Iris pigment epithelial cell (primary cell): ENCODE measurements around the gene CUEDC2.

Experiments
- DNase-seq: peaks from one replicate; pipeline ENCODE4 v3.0.0-alpha.2; 2011; ENCODE audit warnings: low read depth

The CUEDC2 gene

GRCh38 chr10:102409604-102410428 lies 22.6 kb downstream of the CUEDC2 start:
- DNase-seq, result peak; percentile 20

GRCh38 chr10:102408728-102409603 lies 23.4 kb downstream of the CUEDC2 start:
- peak; percentile 45 for DNase-seq

GRCh38 chr10:102408131-102408727 lies 24.1 kb downstream of the CUEDC2 start:
- no peak for DNase-seq

GRCh38 chr10:102407425-102408130 lies 24.8 kb downstream of the CUEDC2 start:
- no peak for DNase-seq

- no peak for DNase-seq
Measured at GRCh38 chr10:102406815-102407214, 25.6 kb downstream of the CUEDC2 start.

- no peak for DNase-seq
Measured at GRCh38 chr10:102405632-102406031, 26.7 kb downstream of the CUEDC2 start.

- no peak for DNase-seq
Measured at GRCh38 chr10:102405108-102405571, 27.2 kb downstream of the CUEDC2 start.

GRCh38 chr10:102404361-102405107 lies 27.8 kb downstream of the CUEDC2 start:
- no peak for DNase-seq

GRCh38 chr10:102403115-102403514 lies 29.3 kb downstream of the CUEDC2 start:
- no peak for DNase-seq

GRCh38 chr10:102402512-102402896 lies 29.9 kb downstream of the CUEDC2 start:
- no peak for DNase-seq

- peak; percentile 63 for DNase-seq
Measured at GRCh38 chr10:102401735-102402511, 30.5 kb downstream of the CUEDC2 start.

GRCh38 chr10:102401342-102401654 lies 31.1 kb downstream of the CUEDC2 start:
- no peak for DNase-seq

GRCh38 chr10:102400598-102401341 lies 31.6 kb downstream of the CUEDC2 start:
- DNase-seq, result no peak

GRCh38 chr10:102400076-102400475 lies 32.3 kb downstream of the CUEDC2 start:
- no peak for DNase-seq

GRCh38 chr10:102399217-102400021 lies 33.0 kb downstream of the CUEDC2 start:
- DNase-seq, result peak; percentile 84

- DNase-seq, result no peak
Measured at GRCh38 chr10:102398172-102399020, 34.0 kb downstream of the CUEDC2 start.

- no peak for DNase-seq
Measured at GRCh38 chr10:102397222-102398171, 34.9 kb downstream of the CUEDC2 start.
